Neural cell (in vitro differentiated cells): ENCODE data around the gene SSX2IP. TPM values are rescaled to one million over a fixed set of nuclear protein-coding genes. Genes with fewer than 3 reads are reported as not detected.

Experiments
- H2AFZ ChIP-seq: fragments of 200-600, 300-800 bp; sonication (generic), shearing (Covaris generic); 2 replicates; pipeline ENCODE4 v1.6.0; 2014; ENCODE audit warnings: low read depth, mild to moderate bottlenecking, antibody characterized with exemption, low read length, moderate library complexity
- H3F3A ChIP-seq: fragments of 200-600 bp; shearing (Covaris generic); 2 replicates; pipeline ENCODE4 v1.6.1; 2016; ENCODE audit warnings: mild to moderate bottlenecking, moderate library complexity, mixed read lengths, antibody characterized with exemption, low read length; ENCODE audit not compliant: insufficient read depth, poor library complexity, severe bottlenecking
- H3K27ac ChIP-seq: fragments of 200-600, 300-800 bp; sonication (generic), shearing (Covaris generic); 2 replicates; pipeline ENCODE4 v1.5.1; 2014; ENCODE audit warnings: mild to moderate bottlenecking, low read length, moderate library complexity
- H3K27me3 ChIP-seq: fragments of 300-800, 200-600 bp; sonication (generic), shearing (Covaris generic); 2 replicates; pipeline ENCODE4 v1.6.0; 2014; ENCODE audit warnings: mild to moderate bottlenecking, low read depth, low read length, moderate library complexity; ENCODE audit not compliant: insufficient read depth
- H3K36me3 ChIP-seq: fragments of 300-800, 200-600 bp; sonication (generic), shearing (Covaris generic); 2 replicates; pipeline ENCODE4 v1.5.1; 2014; ENCODE audit warnings: mild to moderate bottlenecking, antibody characterized with exemption, low read length, moderate library complexity; ENCODE audit not compliant: insufficient read depth
- H3K4me2 ChIP-seq: fragments of 300-800, 200-600 bp; sonication (generic), shearing (Covaris generic); 2 replicates; pipeline ENCODE4 v1.6.0; 2014; ENCODE audit warnings: mild to moderate bottlenecking, low read length
- H3K4me3 ChIP-seq: fragments of 300-800, 200-600 bp; sonication (generic), shearing (Covaris generic); 2 replicates; pipeline ENCODE4 v1.5.1; 2014; ENCODE audit warnings: mild to moderate bottlenecking, low read length, moderate library complexity
- H3K79me2 ChIP-seq: fragments of 200-600 bp; shearing (Covaris generic); replicated peaks from 2 replicates; pipeline ENCODE4 v1.6.0; 2014; ENCODE audit warnings: mild to moderate bottlenecking, low read length, moderate library complexity; ENCODE audit not compliant: insufficient read depth
- H3K9ac ChIP-seq: fragments of 300-800, 200-600 bp; sonication (generic), shearing (Covaris generic); 2 replicates; pipeline ENCODE4 v1.6.1; 2016; ENCODE audit warnings: mild to moderate bottlenecking, low read length, mixed read lengths
- H3K9me2 ChIP-seq: fragments of 200-600 bp; shearing (Covaris generic); 2 replicates; pipeline ENCODE4 v1.6.1; 2016; ENCODE audit warnings: mild to moderate bottlenecking, low read length, mixed read lengths; ENCODE audit not compliant: insufficient read depth
- H3K9me3 ChIP-seq: fragments of 200-600, 300-800 bp; sonication (generic), shearing (Covaris generic); 2 replicates; pipeline ENCODE4 v1.6.1; 2016; ENCODE audit warnings: mild to moderate bottlenecking, mixed run types, low read length, moderate library complexity, mixed read lengths
- H4K20me1 ChIP-seq: fragments of 200-600 bp; shearing (Covaris generic); 2 replicates; pipeline ENCODE4 v1.6.1; 2016; ENCODE audit warnings: mild to moderate bottlenecking, mixed run types; ENCODE audit not compliant: insufficient read depth
- EP300 ChIP-seq: fragments of 450-650 bp; conservative IDR thresholded peaks from 2 replicates; pipeline ENCODE4 v1.6.1; 2014; ENCODE audit warnings: antibody characterized with exemption, mild to moderate bottlenecking, moderate library complexity; ENCODE audit not compliant: poor library complexity, severe bottlenecking
- EZH2 ChIP-seq: fragments of 200-600, 300-800 bp; shearing (Covaris generic), sonication (generic); IDR thresholded peaks from 2 replicates; pipeline ENCODE4 v1.6.1; 2014; ENCODE audit warnings: antibody characterized with exemption, low read length, borderline replicate concordance, mild to moderate bottlenecking; ENCODE audit not compliant: insufficient read depth, poor library complexity, severe bottlenecking
- MXI1 ChIP-seq: fragments of 450-650 bp; conservative IDR thresholded peaks from 2 replicates; pipeline ENCODE4 v1.6.1; 2014; ENCODE audit warnings: antibody characterized with exemption, mild to moderate bottlenecking; ENCODE audit not compliant: poor library complexity, severe bottlenecking
- POLR2AphosphoS5 ChIP-seq: IDR thresholded peaks from 2 replicates; pipeline ENCODE4 v1.6.1; 2012
- RAD21 ChIP-seq: fragments of 450-650 bp; conservative IDR thresholded peaks from 2 replicates; pipeline ENCODE4 v1.6.1; 2014; ENCODE audit warnings: antibody characterized with exemption, mild to moderate bottlenecking, moderate library complexity
- SMC3 ChIP-seq: fragments of 450-650 bp; conservative IDR thresholded peaks from 2 replicates; pipeline ENCODE4 v1.6.1; 2014; ENCODE audit warnings: antibody characterized with exemption, mild to moderate bottlenecking, moderate library complexity; ENCODE audit not compliant: poor library complexity
- TAF1 ChIP-seq: IDR thresholded peaks from 2 replicates; pipeline ENCODE4 v1.6.1; 2012; ENCODE audit warnings: low read depth
- polyA plus RNA-seq: library from polyadenylated mRNA; depleted of rRNA; stranded (reverse); fragments of >200 nt; gene quantifications from 2 replicates; pipeline ENCODE4 v1.2.3, GENCODE V29; 2014
- TF ChIP-seq, protein P1 (sequence below): IDR thresholded peaks from 2 replicates; pipeline ENCODE4 v1.6.1; 2012; ENCODE audit warnings: borderline replicate concordance
- TF ChIP-seq, protein P2 (sequence below): fragments of 450-650 bp; IDR thresholded peaks from 2 replicates; pipeline ENCODE4 v1.5.1; 2014; ENCODE audit warnings: antibody characterized with exemption, mild to moderate bottlenecking, moderate library complexity; ENCODE audit not compliant: poor library complexity, severe bottlenecking

Gene SSX2IP
- polyA plus RNA-seq, 1 donor from 2014 or later, result 21.7 TPM

DNA sequence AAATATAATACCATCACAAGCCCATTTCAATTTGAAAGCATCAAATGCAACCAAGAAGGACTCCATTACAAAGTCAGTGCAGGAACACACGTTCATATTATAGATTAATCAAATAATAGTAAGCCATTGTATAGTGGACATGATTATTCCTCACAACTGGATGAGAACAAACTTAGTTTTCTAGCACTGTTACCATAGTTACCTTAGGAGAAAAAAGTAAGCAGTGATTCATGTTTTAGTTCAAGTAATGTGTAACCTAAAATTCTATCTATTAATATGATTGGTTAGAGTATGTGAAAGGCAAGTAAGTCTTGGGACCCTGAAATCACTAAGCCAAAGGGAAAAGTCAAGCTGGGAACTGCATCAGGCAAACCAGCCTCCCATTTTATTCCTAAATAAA lies 15.2 kb downstream of the SSX2IP start:
- no peaks in the 10 kb centered on the region for H3K9me3 ChIP-seq
- H3K79me2 ChIP-seq, result peaks cover 11% of the 10 kb centered on the region
- no peaks in the 10 kb centered on the region for H3F3A ChIP-seq
- H3K4me2 ChIP-seq, result no peak overlapping the region
- no peak overlapping the region for H2AFZ ChIP-seq
- no peaks in the 10 kb centered on the region for H3K9me2 ChIP-seq
- no peak overlapping the region for H3K27ac ChIP-seq
- H3K9ac ChIP-seq, result no peak overlapping the region
- TF ChIP-seq MXI1 (no peak), SMC3 (no peak), RAD21 (no peak), EP300 (no peak), POLR2AphosphoS5 (no peak), TAF1 (no peak), EZH2 (no peak)
- TF ChIP-seq, protein P1, sequence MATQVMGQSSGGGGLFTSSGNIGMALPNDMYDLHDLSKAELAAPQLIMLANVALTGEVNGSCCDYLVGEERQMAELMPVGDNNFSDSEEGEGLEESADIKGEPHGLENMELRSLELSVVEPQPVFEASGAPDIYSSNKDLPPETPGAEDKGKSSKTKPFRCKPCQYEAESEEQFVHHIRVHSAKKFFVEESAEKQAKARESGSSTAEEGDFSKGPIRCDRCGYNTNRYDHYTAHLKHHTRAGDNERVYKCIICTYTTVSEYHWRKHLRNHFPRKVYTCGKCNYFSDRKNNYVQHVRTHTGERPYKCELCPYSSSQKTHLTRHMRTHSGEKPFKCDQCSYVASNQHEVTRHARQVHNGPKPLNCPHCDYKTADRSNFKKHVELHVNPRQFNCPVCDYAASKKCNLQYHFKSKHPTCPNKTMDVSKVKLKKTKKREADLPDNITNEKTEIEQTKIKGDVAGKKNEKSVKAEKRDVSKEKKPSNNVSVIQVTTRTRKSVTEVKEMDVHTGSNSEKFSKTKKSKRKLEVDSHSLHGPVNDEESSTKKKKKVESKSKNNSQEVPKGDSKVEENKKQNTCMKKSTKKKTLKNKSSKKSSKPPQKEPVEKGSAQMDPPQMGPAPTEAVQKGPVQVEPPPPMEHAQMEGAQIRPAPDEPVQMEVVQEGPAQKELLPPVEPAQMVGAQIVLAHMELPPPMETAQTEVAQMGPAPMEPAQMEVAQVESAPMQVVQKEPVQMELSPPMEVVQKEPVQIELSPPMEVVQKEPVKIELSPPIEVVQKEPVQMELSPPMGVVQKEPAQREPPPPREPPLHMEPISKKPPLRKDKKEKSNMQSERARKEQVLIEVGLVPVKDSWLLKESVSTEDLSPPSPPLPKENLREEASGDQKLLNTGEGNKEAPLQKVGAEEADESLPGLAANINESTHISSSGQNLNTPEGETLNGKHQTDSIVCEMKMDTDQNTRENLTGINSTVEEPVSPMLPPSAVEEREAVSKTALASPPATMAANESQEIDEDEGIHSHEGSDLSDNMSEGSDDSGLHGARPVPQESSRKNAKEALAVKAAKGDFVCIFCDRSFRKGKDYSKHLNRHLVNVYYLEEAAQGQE, result no peak
- TF ChIP-seq, protein P2, sequence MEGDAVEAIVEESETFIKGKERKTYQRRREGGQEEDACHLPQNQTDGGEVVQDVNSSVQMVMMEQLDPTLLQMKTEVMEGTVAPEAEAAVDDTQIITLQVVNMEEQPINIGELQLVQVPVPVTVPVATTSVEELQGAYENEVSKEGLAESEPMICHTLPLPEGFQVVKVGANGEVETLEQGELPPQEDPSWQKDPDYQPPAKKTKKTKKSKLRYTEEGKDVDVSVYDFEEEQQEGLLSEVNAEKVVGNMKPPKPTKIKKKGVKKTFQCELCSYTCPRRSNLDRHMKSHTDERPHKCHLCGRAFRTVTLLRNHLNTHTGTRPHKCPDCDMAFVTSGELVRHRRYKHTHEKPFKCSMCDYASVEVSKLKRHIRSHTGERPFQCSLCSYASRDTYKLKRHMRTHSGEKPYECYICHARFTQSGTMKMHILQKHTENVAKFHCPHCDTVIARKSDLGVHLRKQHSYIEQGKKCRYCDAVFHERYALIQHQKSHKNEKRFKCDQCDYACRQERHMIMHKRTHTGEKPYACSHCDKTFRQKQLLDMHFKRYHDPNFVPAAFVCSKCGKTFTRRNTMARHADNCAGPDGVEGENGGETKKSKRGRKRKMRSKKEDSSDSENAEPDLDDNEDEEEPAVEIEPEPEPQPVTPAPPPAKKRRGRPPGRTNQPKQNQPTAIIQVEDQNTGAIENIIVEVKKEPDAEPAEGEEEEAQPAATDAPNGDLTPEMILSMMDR, result no peak
- H3K36me3 ChIP-seq, result no peaks in the 10 kb centered on the region
- no peaks in the 10 kb centered on the region for H4K20me1 ChIP-seq
- no peak overlapping the region for H3K4me3 ChIP-seq
- H3K27me3 ChIP-seq, result no peaks in the 10 kb centered on the region

DNA sequence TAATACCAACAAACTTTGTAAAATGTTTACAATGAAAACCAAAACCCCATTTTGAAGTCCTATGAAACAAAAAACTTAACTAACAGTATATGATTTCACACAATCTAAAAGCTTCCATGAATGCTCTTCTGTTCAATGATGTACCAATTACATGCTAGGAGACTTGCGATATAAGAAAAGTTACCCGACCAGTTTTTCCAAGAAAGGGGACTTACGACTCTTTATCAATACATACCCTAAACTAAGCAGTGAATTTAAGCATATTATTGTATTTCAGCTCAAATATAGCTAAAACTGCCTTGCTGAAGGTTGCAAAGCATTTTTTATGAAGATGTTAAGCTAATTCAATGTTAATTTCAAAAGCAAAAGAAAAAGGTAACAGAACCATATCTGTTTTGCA lies 15.6 kb downstream of the SSX2IP start:
- H3K9ac ChIP-seq, result no peak overlapping the region
- H3K27me3 ChIP-seq, result no peaks in the 10 kb centered on the region
- H3K9me2 ChIP-seq, result no peaks in the 10 kb centered on the region
- no peak overlapping the region for H2AFZ ChIP-seq
- H3K27ac ChIP-seq, result no peak overlapping the region
- no peak overlapping the region for H3K4me3 ChIP-seq
- H3K79me2 ChIP-seq, result peaks cover 13% of the 10 kb centered on the region
- no peak for TF ChIP-seq SMC3
- TF ChIP-seq, protein P2, result no peak
- TF ChIP-seq, protein P1, result no peak
- no peak for TF ChIP-seq TAF1
- no peak for TF ChIP-seq POLR2AphosphoS5
- no peak for TF ChIP-seq MXI1
- no peak for TF ChIP-seq RAD21
- TF ChIP-seq EP300, result no peak
- TF ChIP-seq EZH2, result no peak
- H3K9me3 ChIP-seq, result no peaks in the 10 kb centered on the region
- no peak overlapping the region for H3K4me2 ChIP-seq
- H3K36me3 ChIP-seq, result no peaks in the 10 kb centered on the region
- no peaks in the 10 kb centered on the region for H4K20me1 ChIP-seq
- H3F3A ChIP-seq, result no peaks in the 10 kb centered on the region
